22Rv1 (cell line): ENCODE data around the gene KLK2.

ENCODE experiments used
- H3K27ac ChIP-seq: fragments of 450-650 bp; 2 replicates; pipeline ENCODE4 v1.5.1; 2017
- ZFX ChIP-seq: fragments of 450-650 bp; IDR thresholded peaks from 2 replicates; pipeline ENCODE4 v1.6.1; 2017; ENCODE audit warnings: antibody characterized with exemption, borderline replicate concordance
- TF ChIP-seq, protein P1 (sequence below): fragments of 450-650 bp; IDR thresholded peaks from 2 replicates; pipeline ENCODE4 v1.5.1; 2017; ENCODE audit warnings: mild to moderate bottlenecking

The KLK2 gene

DNA sequence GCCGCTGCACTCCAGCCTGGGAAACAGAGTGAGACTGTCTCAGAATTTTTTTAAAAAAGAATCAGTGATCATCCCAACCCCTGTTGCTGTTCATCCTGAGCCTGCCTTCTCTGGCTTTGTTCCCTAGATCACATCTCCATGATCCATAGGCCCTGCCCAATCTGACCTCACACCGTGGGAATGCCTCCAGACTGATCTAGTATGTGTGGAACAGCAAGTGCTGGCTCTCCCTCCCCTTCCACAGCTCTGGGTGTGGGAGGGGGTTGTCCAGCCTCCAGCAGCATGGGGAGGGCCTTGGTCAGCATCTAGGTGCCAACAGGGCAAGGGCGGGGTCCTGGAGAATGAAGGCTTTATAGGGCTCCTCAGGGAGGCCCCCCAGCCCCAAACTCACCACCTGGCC lies at the start of gene KLK2:
TSS of gene KLK2 (plus strand) at position 384 of the 400 bp plus-strand sequence. CDS start 35 bp downstream, outside the sequence.
- peak within 1 kb of the TSS; percentile 100 for H3K27ac ChIP-seq
- no peak for TF ChIP-seq ZFX
- TF ChIP-seq, protein P1, sequence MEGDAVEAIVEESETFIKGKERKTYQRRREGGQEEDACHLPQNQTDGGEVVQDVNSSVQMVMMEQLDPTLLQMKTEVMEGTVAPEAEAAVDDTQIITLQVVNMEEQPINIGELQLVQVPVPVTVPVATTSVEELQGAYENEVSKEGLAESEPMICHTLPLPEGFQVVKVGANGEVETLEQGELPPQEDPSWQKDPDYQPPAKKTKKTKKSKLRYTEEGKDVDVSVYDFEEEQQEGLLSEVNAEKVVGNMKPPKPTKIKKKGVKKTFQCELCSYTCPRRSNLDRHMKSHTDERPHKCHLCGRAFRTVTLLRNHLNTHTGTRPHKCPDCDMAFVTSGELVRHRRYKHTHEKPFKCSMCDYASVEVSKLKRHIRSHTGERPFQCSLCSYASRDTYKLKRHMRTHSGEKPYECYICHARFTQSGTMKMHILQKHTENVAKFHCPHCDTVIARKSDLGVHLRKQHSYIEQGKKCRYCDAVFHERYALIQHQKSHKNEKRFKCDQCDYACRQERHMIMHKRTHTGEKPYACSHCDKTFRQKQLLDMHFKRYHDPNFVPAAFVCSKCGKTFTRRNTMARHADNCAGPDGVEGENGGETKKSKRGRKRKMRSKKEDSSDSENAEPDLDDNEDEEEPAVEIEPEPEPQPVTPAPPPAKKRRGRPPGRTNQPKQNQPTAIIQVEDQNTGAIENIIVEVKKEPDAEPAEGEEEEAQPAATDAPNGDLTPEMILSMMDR = no peak

DNA sequence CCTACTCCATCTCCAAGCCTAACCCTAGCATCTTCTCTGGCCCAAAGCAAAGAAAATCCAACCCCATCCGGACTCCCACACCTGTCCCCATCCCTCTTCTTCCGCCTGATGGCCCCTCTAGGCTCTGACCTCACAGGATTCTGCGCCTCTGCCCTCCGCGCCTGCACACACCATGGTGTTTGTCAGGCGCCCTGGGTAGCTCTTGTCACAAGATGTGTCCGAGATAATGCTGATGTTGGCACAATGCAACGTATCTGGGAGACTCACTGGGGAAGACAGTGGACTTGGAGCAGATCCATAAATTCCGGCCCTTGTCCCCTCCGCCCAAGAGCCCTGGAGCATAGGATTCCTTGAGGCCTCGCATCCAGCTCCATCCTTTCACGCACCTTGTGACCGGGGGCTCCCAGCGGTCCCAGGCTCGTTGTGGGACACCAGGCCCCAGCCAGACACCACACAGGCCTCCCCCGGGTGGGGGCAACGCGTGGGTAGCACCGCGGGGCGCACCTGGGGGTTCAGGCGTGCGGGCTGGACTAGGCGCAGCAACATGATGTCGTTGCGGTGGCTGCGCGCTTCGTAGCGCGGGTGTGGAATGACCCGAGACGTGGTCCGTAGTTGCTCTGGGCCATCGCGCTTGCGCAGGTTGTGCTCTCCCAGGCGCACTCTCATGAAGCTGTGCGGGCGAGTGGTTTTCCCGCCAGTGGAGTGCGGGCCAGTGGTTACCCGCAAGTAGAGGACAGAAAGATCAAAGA lies 46.6 kb upstream of the KLK2 start:
- H3K27ac ChIP-seq = no peak overlapping the region
- no peak for TF ChIP-seq ZFX
- TF ChIP-seq, protein P1 = no peak

DNA sequence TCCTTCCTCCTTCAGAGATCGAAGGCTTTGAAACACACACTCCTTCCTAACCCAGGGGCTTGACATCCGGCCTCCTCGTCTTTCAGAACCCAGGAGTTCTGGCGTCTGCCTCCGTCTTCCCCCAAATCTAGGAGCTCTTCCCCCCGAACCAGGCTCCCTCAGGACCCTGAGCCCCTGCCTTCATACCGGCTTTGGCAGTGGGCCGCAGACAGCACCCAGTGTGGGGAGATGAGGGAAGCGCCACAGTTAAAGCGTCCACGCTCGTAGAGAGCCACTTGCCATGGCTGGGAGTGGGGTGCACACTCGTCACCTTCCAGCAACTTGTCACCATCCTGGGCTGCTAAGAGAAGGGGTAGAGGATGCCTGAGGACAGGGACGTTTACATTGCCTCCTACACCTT lies 45.8 kb upstream of the KLK2 start:
- TF ChIP-seq ZFX = no peak
- TF ChIP-seq, protein P1 = no peak
- no peak overlapping the region for H3K27ac ChIP-seq

DNA sequence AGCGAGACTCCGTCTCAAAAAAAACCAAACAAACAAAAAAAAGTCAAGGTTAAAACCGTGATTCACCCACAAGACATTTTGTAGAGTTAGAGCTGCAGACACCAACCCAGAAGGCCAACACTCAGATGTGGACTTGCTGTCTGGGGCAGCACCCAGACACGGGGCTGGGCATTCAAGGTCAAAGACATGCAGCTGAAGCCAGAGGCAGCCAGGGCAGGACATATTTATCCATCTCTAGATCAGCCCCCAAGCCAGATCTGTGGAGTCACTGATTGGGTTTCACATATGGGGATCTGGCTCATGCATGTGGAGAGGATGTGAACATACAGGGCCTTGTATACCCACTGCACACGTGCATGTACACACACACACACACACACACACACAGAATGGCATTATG lies 43.4 kb upstream of the KLK2 start:
- H3K27ac ChIP-seq = 0 out of 2 replicates have a peak overlapping the region, but pooled peaks have one; percentile 18
- TF ChIP-seq, protein P1 = no peak
- TF ChIP-seq ZFX = no peak

DNA sequence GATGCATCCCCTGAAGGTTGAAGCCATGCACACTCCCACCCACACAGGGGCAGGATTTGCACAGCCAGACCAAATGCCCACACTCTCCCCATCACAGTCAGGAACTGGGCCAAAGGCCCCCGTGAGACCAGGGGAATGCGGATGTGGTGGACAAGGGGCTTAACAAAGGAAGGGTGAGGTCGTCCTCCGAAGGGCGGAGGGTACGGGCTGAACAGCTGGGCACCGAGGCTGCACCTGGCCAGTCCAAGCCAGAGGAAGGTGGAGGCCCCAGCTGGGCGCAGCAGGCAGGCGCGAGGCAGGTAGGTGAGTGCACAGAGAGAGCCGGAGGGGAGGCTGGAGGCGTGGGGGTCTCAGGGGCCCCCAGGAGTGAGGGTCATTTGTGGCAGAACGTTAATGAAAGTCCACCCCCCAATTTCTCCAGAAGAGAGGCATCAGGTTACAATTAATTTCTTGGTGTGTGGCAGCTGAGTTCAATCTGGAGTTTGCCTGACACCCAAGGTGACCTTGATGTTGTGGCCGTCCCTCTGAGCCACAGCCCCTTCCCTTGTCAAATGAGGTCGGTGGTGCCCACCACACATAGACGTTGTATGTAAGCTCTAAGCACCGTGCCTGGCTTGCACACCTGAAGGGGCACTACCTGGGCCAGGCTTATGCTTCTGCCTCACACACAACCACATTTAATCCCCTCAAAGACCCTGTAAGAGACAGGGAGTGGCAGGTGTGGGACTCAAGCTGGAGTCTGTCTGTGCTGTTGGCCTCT lies 42.8 kb upstream of the KLK2 start:
- no peak for TF ChIP-seq ZFX
- TF ChIP-seq, protein P1 = no peak
- H3K27ac ChIP-seq = no peak overlapping the region

DNA sequence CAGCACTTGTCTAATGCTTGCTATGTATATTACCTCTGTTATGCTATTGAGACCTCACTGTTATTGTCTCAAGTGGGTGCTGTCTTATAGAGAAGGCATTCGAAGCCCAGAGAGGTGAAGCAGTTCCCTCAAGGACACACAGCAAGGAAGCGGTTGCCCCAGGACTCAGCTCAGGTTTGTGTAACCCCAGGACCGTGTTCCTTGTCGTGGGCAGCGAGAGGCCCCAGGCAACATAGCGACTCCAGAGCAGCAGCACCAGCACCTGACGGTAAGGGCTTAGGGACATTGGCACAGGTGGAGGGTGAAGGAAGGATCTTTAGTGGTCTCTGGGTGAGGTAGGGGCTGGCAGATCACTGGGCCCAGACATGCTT lies 42.2 kb upstream of the KLK2 start:
- H3K27ac ChIP-seq = 0 out of 2 replicates have a peak overlapping the region, but pooled peaks have one; percentile 5
- TF ChIP-seq, protein P1 = no peak
- no peak for TF ChIP-seq ZFX

DNA sequence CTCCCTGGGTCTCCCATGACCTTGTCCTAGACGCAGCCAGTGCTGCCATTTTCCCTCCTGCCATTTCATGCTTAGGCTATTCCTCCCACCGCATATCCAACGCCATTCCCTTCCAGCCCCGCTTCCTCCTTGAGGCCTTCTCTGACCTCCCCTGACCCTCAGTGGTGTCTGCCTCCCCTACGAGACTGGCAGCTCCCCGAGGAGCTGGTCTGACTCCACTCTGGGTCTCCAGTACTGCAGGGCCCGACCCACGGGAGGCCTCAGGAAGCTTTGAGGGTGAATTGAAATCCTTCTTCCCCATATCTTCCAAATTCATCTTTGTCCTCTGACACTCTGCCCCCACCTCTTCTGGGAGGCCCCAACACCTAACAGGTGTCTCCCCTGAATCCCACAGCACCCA lies 40.6 kb upstream of the KLK2 start:
- H3K27ac ChIP-seq = peak overlapping the region; percentile 100
- no peak for TF ChIP-seq ZFX
- TF ChIP-seq, protein P1 = no peak
